A673 (cell line): ENCODE measurements around the gene NACC2.

Experiments
- CTCF ChIP-seq: fragments of 300-800, 200-600 bp; sonication (generic); conservative IDR thresholded peaks from 2 replicates; pipeline ENCODE4 v1.5.1; 2017; ENCODE audit warnings: low read depth, mild to moderate bottlenecking, antibody characterized with exemption, low read length, moderate library complexity, mixed read lengths
- EZH2 ChIP-seq: fragments of 200-600 bp; sonication (generic); IDR thresholded peaks from 2 replicates; pipeline ENCODE4 v1.6.1; 2017; ENCODE audit warnings: borderline replicate concordance, low read depth, mild to moderate bottlenecking, mixed read lengths, antibody characterized with exemption, low read length; ENCODE audit not compliant: poor library complexity, severe bottlenecking

- TF ChIP-seq EZH2, result no peak
- TF ChIP-seq CTCF, result no peak
Observed at GRCh38 chr9:135993409-135993742, 101.7 kb downstream of the NACC2 start.
